Ishikawa (cell line): Measurements from ENCODE around the gene TPCN2.

Experiments used
- CEBPB ChIP-seq: IDR thresholded peaks from 2 replicates; pipeline ENCODE4 v1.6.1; 2012
- CREB1 ChIP-seq: IDR thresholded peaks from 2 replicates; pipeline ENCODE4 v1.6.1; 2012; ENCODE audit warnings: low read depth
- EP300 ChIP-seq: IDR thresholded peaks from 2 replicates; pipeline ENCODE4 v1.6.1; 2012; ENCODE audit warnings: borderline replicate concordance
- NFIC ChIP-seq: IDR thresholded peaks from 2 replicates; pipeline ENCODE4 v1.6.1; 2012
- RAD21 ChIP-seq: IDR thresholded peaks from 2 replicates; pipeline ENCODE4 v1.6.1; 2012; ENCODE audit warnings: low read depth
- YY1 ChIP-seq: IDR thresholded peaks from 2 replicates; pipeline ENCODE4 v1.6.1; 2012; ENCODE audit warnings: low read depth
- TF ChIP-seq, protein P1 (sequence below): IDR thresholded peaks from 2 replicates; pipeline ENCODE4 v1.6.1; 2012

DNA sequence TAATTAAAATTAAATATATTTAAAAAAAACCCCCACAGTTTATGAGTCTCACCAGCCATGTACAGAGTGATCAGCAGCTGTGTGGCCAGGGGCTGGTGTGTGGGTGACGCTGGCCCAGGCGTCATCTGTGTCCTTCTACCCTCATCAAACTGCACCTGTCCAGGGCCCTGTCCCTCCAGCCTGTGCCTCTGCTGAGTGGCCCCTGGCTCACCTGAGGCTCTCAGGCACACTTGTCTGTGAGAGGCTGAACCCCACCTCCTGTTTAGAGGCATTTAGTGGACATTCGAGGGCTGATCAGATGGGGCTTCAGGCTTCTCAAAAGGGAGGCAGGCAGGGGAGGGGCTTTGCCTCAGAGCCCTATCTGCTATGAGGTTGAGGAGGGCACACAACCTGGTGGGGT is 77.1 kb downstream of the TPCN2 start:
- TF ChIP-seq CEBPB: no peak
- TF ChIP-seq RAD21: no peak
- no peak for TF ChIP-seq EP300
- TF ChIP-seq, protein P1, sequence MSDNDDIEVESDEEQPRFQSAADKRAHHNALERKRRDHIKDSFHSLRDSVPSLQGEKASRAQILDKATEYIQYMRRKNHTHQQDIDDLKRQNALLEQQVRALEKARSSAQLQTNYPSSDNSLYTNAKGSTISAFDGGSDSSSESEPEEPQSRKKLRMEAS: no peak
- TF ChIP-seq CREB1: no peak
- no peak for TF ChIP-seq YY1
- TF ChIP-seq NFIC: no peak
